ENCODE data around the gene PRELP.

DNA sequence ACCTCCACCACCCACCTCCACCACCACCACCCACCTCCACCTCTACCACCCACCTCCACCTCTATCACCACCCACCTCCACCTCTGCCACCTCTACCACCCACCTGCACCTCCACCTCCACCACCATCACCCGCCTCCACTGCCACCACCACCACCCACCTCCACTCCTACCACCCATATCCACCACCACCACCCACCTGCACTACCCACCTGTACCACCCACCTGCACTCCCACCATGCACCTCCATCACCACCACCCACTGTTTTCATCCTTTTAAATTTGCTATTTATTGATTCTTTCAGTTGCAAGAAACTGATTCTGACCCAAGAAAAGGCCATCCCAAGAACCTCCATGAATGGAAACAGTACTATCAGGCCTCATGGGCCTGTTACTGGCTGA lies 24.7 kb downstream of the PRELP start:
- TF ChIP-seq, protein P1, sequence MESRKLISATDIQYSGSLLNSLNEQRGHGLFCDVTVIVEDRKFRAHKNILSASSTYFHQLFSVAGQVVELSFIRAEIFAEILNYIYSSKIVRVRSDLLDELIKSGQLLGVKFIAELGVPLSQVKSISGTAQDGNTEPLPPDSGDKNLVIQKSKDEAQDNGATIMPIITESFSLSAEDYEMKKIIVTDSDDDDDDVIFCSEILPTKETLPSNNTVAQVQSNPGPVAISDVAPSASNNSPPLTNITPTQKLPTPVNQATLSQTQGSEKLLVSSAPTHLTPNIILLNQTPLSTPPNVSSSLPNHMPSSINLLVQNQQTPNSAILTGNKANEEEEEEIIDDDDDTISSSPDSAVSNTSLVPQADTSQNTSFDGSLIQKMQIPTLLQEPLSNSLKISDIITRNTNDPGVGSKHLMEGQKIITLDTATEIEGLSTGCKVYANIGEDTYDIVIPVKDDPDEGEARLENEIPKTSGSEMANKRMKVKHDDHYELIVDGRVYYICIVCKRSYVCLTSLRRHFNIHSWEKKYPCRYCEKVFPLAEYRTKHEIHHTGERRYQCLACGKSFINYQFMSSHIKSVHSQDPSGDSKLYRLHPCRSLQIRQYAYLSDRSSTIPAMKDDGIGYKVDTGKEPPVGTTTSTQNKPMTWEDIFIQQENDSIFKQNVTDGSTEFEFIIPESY (IDR thresholded peaks at IDR 0.05) = no peak
- TF ChIP-seq SP1 (IDR thresholded peaks at IDR 0.05) = no peak
- no peak for TF ChIP-seq YY1 (IDR thresholded peaks at IDR 0.05)
- no peak for TF ChIP-seq JUND (IDR thresholded peaks at IDR 0.05)
- TF ChIP-seq, protein P2, sequence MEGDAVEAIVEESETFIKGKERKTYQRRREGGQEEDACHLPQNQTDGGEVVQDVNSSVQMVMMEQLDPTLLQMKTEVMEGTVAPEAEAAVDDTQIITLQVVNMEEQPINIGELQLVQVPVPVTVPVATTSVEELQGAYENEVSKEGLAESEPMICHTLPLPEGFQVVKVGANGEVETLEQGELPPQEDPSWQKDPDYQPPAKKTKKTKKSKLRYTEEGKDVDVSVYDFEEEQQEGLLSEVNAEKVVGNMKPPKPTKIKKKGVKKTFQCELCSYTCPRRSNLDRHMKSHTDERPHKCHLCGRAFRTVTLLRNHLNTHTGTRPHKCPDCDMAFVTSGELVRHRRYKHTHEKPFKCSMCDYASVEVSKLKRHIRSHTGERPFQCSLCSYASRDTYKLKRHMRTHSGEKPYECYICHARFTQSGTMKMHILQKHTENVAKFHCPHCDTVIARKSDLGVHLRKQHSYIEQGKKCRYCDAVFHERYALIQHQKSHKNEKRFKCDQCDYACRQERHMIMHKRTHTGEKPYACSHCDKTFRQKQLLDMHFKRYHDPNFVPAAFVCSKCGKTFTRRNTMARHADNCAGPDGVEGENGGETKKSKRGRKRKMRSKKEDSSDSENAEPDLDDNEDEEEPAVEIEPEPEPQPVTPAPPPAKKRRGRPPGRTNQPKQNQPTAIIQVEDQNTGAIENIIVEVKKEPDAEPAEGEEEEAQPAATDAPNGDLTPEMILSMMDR (IDR thresholded peaks at IDR 0.05; ENCODE audit: low read depth, low read length, missing input control) = no peak
- TF ChIP-seq, protein P3, sequence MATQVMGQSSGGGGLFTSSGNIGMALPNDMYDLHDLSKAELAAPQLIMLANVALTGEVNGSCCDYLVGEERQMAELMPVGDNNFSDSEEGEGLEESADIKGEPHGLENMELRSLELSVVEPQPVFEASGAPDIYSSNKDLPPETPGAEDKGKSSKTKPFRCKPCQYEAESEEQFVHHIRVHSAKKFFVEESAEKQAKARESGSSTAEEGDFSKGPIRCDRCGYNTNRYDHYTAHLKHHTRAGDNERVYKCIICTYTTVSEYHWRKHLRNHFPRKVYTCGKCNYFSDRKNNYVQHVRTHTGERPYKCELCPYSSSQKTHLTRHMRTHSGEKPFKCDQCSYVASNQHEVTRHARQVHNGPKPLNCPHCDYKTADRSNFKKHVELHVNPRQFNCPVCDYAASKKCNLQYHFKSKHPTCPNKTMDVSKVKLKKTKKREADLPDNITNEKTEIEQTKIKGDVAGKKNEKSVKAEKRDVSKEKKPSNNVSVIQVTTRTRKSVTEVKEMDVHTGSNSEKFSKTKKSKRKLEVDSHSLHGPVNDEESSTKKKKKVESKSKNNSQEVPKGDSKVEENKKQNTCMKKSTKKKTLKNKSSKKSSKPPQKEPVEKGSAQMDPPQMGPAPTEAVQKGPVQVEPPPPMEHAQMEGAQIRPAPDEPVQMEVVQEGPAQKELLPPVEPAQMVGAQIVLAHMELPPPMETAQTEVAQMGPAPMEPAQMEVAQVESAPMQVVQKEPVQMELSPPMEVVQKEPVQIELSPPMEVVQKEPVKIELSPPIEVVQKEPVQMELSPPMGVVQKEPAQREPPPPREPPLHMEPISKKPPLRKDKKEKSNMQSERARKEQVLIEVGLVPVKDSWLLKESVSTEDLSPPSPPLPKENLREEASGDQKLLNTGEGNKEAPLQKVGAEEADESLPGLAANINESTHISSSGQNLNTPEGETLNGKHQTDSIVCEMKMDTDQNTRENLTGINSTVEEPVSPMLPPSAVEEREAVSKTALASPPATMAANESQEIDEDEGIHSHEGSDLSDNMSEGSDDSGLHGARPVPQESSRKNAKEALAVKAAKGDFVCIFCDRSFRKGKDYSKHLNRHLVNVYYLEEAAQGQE (IDR thresholded peaks at IDR 0.05) = no peak
- TF ChIP-seq RXRA (IDR thresholded peaks at IDR 0.05) = no peak
- no peak for TF ChIP-seq EGR1 (IDR thresholded peaks at IDR 0.05; ENCODE audit: low read depth in 2 of 2)
- TF ChIP-seq, protein P4, sequence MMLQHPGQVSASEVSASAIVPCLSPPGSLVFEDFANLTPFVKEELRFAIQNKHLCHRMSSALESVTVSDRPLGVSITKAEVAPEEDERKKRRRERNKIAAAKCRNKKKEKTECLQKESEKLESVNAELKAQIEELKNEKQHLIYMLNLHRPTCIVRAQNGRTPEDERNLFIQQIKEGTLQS (IDR thresholded peaks at IDR 0.05) = no peak

Data from liver (tissue), 3 donors.